SJCRH30 (cell line): ENCODE data around the gene AMBRA1. TPM values are rescaled to one million over a fixed set of nuclear protein-coding genes. Genes with fewer than 3 reads are reported as not detected.

Experiments
- DNase-seq, 2 experiments: peaks; one replicate each; pipeline ENCODE4 v3.0.0-alpha.2; 2015 to 2020
- H3K27ac ChIP-seq: fragments of 250-450 bp; sonication (Bioruptor Pico); 2 replicates; pipeline ENCODE4 v1.5.1; 2020; ENCODE audit warnings: mild to moderate bottlenecking, moderate library complexity
- H3K27me3 ChIP-seq: fragments of 250-450 bp; sonication (Bioruptor Pico); 2 replicates; pipeline ENCODE4 v1.5.1; 2020; ENCODE audit warnings: mild to moderate bottlenecking, moderate library complexity
- H3K36me3 ChIP-seq: fragments of 250-450 bp; sonication (Bioruptor Pico); 2 replicates; pipeline ENCODE4 v1.5.1; 2020; ENCODE audit warnings: mild to moderate bottlenecking, moderate library complexity
- H3K4me1 ChIP-seq: fragments of 250-450 bp; sonication (Bioruptor Pico); 2 replicates; pipeline ENCODE4 v1.5.1; 2020; ENCODE audit warnings: mild to moderate bottlenecking, moderate library complexity
- H3K4me3 ChIP-seq: fragments of 250-450 bp; sonication (Bioruptor Pico); 2 replicates; pipeline ENCODE4 v1.5.1; 2020; ENCODE audit warnings: mild to moderate bottlenecking, moderate library complexity
- H3K9me3 ChIP-seq: fragments of 250-450 bp; sonication (Bioruptor Pico); replicated peaks from 2 replicates; pipeline ENCODE4 v1.5.1; 2020; ENCODE audit warnings: mild to moderate bottlenecking, moderate library complexity
- total RNA-seq: library from RNA; depleted of rRNA; stranded (reverse); fragments of >200 nt; shearing (Covaris generic); gene quantifications from 2 replicates; pipeline ENCODE4 v1.2.3, GENCODE V29; 2014

The AMBRA1 gene
- total RNA-seq, 1 experiment from 2014 or later: 23.1 TPM

- H3K4me3 ChIP-seq: no peak overlapping the region
- DNase-seq: no peak
- H3K9me3 ChIP-seq: no peaks in the 10 kb centered on the region
- H3K27me3 ChIP-seq: no peaks in the 10 kb centered on the region
- H3K4me1 ChIP-seq: no peaks in the 10 kb centered on the region
- H3K36me3 ChIP-seq: no peaks in the 10 kb centered on the region; the same call in 1 of the 2 replicates
- no peak overlapping the region for H3K27ac ChIP-seq
These were observed 114.2 kb downstream of the AMBRA1 start for GRCh38 chr11:46479601-46480000.

- no peaks in the 10 kb centered on the region; the same call in 1 of the 2 replicates for H3K36me3 ChIP-seq
- no peaks in the 10 kb centered on the region for H3K9me3 ChIP-seq
- H3K4me1 ChIP-seq: no peaks in the 10 kb centered on the region
- DNase-seq: no peak
- no peaks in the 10 kb centered on the region for H3K27me3 ChIP-seq
- no peak overlapping the region for H3K4me3 ChIP-seq
- no peak overlapping the region for H3K27ac ChIP-seq
These were observed 115.6 kb downstream of the AMBRA1 start for GRCh38 chr11:46478196-46478595.

GRCh38 chr11:46477136-46477535 lies 116.7 kb downstream of the AMBRA1 start:
- H3K27ac ChIP-seq: no peak overlapping the region
- no peaks in the 10 kb centered on the region; the same call in 1 of the 2 replicates for H3K36me3 ChIP-seq
- H3K9me3 ChIP-seq: no peaks in the 10 kb centered on the region
- no peak for DNase-seq
- H3K4me1 ChIP-seq: no peaks in the 10 kb centered on the region
- no peaks in the 10 kb centered on the region for H3K27me3 ChIP-seq
- H3K4me3 ChIP-seq: no peak overlapping the region

GRCh38 chr11:46475926-46476545 lies 117.8 kb downstream of the AMBRA1 start:
- H3K9me3 ChIP-seq: no peaks in the 10 kb centered on the region
- no peak for DNase-seq

GRCh38 chr11:46475051-46475925 lies 118.5 kb downstream of the AMBRA1 start:
- DNase-seq: no peak
- H3K9me3 ChIP-seq: no peaks in the 10 kb centered on the region
- no peaks in the 10 kb centered on the region for H3K4me1 ChIP-seq
- no peaks in the 10 kb centered on the region for H3K27me3 ChIP-seq
- no peak overlapping the region for H3K4me3 ChIP-seq
- H3K27ac ChIP-seq: no peak overlapping the region
- no peaks in the 10 kb centered on the region; the same call in 1 of the 2 replicates for H3K36me3 ChIP-seq

More at GRCh38 chr11:46475926-46476545, 117.8 kb downstream of the AMBRA1 start:
- Histone ChIP-seq H3K4me3 (no peak overlapping the region), H3K27ac (no peak overlapping the region), H3K36me3 (no peaks in the 10 kb centered on the region; the same call in 1 of the 2 replicates), H3K4me1 (no peaks in the 10 kb centered on the region), H3K27me3 (no peaks in the 10 kb centered on the region)

GRCh38 chr11:46472662-46472994 lies 121.2 kb downstream of the AMBRA1 start:
- Histone ChIP-seq H3K27ac (no peak overlapping the region), H3K4me3 (no peak overlapping the region)
- DNase-seq: no peak

GRCh38 chr11:46471943-46472661 lies 121.7 kb downstream of the AMBRA1 start:
- no peak overlapping the region for H3K4me3 ChIP-seq
- H3K9me3 ChIP-seq: no peaks in the 10 kb centered on the region
- no peaks in the 10 kb centered on the region for H3K4me1 ChIP-seq
- DNase-seq: no peak
- H3K27ac ChIP-seq: no peak overlapping the region
- H3K27me3 ChIP-seq: no peaks in the 10 kb centered on the region
- H3K36me3 ChIP-seq: no peaks in the 10 kb centered on the region; the same call in 1 of the 2 replicates

More at GRCh38 chr11:46472662-46472994, 121.2 kb downstream of the AMBRA1 start:
- Histone ChIP-seq H3K36me3 (no peaks in the 10 kb centered on the region; the same call in 1 of the 2 replicates), H3K27me3 (no peaks in the 10 kb centered on the region), H3K4me1 (no peaks in the 10 kb centered on the region), H3K9me3 (no peaks in the 10 kb centered on the region)

GRCh38 chr11:46469926-46470325 lies 123.9 kb downstream of the AMBRA1 start:
- H3K9me3 ChIP-seq: no peaks in the 10 kb centered on the region
- DNase-seq: no peak
- H3K27ac ChIP-seq: no peak overlapping the region
- H3K36me3 ChIP-seq: no peaks in the 10 kb centered on the region; the same call in 1 of the 2 replicates
- no peak overlapping the region for H3K4me3 ChIP-seq
- H3K4me1 ChIP-seq: no peaks in the 10 kb centered on the region
- no peaks in the 10 kb centered on the region for H3K27me3 ChIP-seq

- Histone ChIP-seq H3K27me3 (no peaks in the 10 kb centered on the region), H3K27ac (no peak overlapping the region), H3K9me3 (no peaks in the 10 kb centered on the region), H3K4me3 (no peak overlapping the region), H3K36me3 (no peaks in the 10 kb centered on the region; the same call in 1 of the 2 replicates), H3K4me1 (no peaks in the 10 kb centered on the region)
- no peak for DNase-seq
These were observed 128.1 kb downstream of the AMBRA1 start for GRCh38 chr11:46465683-46466082.

- no peaks in the 10 kb centered on the region for H3K9me3 ChIP-seq
- H3K4me3 ChIP-seq: no peak overlapping the region
- DNase-seq: no peak
- no peaks in the 10 kb centered on the region; the same call in 1 of the 2 replicates for H3K36me3 ChIP-seq
- H3K27ac ChIP-seq: no peak overlapping the region
- H3K27me3 ChIP-seq: no peaks in the 10 kb centered on the region
- H3K4me1 ChIP-seq: no peaks in the 10 kb centered on the region
These were observed 130.0 kb downstream of the AMBRA1 start for GRCh38 chr11:46463701-46464421.

GRCh38 chr11:46461461-46461927 lies 132.3 kb downstream of the AMBRA1 start:
- Histone ChIP-seq H3K4me1 (no peaks in the 10 kb centered on the region), H3K4me3 (no peak overlapping the region), H3K9me3 (no peaks in the 10 kb centered on the region), H3K27me3 (no peaks in the 10 kb centered on the region), H3K36me3 (no peaks in the 10 kb centered on the region), H3K27ac (no peak overlapping the region)
- DNase-seq: no peak

- Histone ChIP-seq H3K4me3 (no peak overlapping the region), H3K36me3 (no peaks in the 10 kb centered on the region), H3K27me3 (no peaks in the 10 kb centered on the region), H3K4me1 (no peaks in the 10 kb centered on the region), H3K9me3 (no peaks in the 10 kb centered on the region), H3K27ac (no peak overlapping the region)
- no peak for DNase-seq
These were observed 135.3 kb downstream of the AMBRA1 start for GRCh38 chr11:46458491-46458890.

- no peaks in the 10 kb centered on the region for H3K36me3 ChIP-seq
- H3K4me1 ChIP-seq: no peaks in the 10 kb centered on the region
- DNase-seq: no peak
These were observed 136.0 kb downstream of the AMBRA1 start for GRCh38 chr11:46457659-46458424.

GRCh38 chr11:46457021-46457420 lies 136.8 kb downstream of the AMBRA1 start:
- DNase-seq: no peak
- no peak overlapping the region for H3K4me3 ChIP-seq
- H3K4me1 ChIP-seq: peaks cover 6% of the 10 kb centered on the region
- H3K36me3 ChIP-seq: no peaks in the 10 kb centered on the region
- H3K9me3 ChIP-seq: no peaks in the 10 kb centered on the region
- no peaks in the 10 kb centered on the region for H3K27me3 ChIP-seq
- H3K27ac ChIP-seq: no peak overlapping the region

More at GRCh38 chr11:46457659-46458424, 136.0 kb downstream of the AMBRA1 start:
- Histone ChIP-seq H3K27me3 (no peaks in the 10 kb centered on the region), H3K4me3 (no peak overlapping the region), H3K27ac (no peak overlapping the region), H3K9me3 (no peaks in the 10 kb centered on the region)
